ENCODE measurements around the gene ATAD3B. TPM values are rescaled to one million over a fixed set of nuclear protein-coding genes. Genes with fewer than 3 reads are reported as not detected.
"Not testable (repeated sequence)": the region's sequence is repeated elsewhere in the genome, so short reads cannot be mapped to it uniquely, and the experiment has no call there.

ATAD3B gene
- total RNA-seq, 4 donors from 2014 or later = 3.5 to 7.1 (median 5.9) TPM

DNA sequence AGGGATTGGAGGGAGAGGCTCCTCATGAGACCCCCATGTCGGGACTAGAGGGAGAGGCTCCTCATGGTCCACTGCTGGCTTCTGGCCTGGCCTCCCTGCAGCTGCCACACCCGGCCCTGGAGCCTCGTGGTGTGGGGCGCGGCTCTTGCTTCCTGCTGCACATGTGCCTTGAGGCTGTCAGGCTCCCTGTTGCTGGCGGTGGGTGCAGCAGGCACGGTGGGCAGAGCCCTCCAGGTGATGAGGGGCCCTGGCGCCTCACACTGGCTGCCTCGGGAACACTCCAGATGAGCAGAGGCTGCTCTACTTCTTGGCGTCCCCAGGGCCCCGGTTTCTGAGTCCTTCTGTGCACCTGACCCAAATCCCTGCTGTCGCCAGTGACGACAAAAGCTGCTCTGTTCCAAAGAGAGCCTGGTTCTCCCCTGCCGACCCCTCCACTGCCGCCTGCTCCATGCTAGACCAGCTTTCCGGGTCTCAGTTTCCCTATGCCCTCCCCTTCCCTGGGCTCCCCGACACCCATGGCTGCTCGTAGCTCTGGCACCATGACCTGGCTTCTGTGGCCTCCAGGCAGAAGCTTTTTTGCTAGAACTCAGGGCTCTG is 9.7 kb upstream of the ATAD3B start:
- TF ChIP-seq, protein P1, sequence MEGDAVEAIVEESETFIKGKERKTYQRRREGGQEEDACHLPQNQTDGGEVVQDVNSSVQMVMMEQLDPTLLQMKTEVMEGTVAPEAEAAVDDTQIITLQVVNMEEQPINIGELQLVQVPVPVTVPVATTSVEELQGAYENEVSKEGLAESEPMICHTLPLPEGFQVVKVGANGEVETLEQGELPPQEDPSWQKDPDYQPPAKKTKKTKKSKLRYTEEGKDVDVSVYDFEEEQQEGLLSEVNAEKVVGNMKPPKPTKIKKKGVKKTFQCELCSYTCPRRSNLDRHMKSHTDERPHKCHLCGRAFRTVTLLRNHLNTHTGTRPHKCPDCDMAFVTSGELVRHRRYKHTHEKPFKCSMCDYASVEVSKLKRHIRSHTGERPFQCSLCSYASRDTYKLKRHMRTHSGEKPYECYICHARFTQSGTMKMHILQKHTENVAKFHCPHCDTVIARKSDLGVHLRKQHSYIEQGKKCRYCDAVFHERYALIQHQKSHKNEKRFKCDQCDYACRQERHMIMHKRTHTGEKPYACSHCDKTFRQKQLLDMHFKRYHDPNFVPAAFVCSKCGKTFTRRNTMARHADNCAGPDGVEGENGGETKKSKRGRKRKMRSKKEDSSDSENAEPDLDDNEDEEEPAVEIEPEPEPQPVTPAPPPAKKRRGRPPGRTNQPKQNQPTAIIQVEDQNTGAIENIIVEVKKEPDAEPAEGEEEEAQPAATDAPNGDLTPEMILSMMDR (IDR thresholded peaks at IDR 0.05 in 4 of 5, conservative IDR thresholded peaks at IDR 0.05 in 1 of 5) = no peak
- TF ChIP-seq POLR2A (IDR thresholded peaks at IDR 0.05) = no peak
- Histone ChIP-seq H3K9me3 (no peaks in the 10 kb centered on the region), H3K27me3 (no peaks in the 10 kb centered on the region), H3K36me3 (no peaks in the 10 kb centered on the region), H3K4me3 (no peak overlapping the region), H3K4me1 (no peaks in the 10 kb centered on the region), H3K27ac (no peak overlapping the region)
- intact Hi-C loops (cut with DNase I; ENCODE audit: low total_unique reads) = no loop called here
- no peak for DNase-seq
- in situ Hi-C loops (cut with MboI; ENCODE audit: low sequenced_read_pairs in 4 of 4) = no loop called here
- no peak for ATAC-seq

DNA sequence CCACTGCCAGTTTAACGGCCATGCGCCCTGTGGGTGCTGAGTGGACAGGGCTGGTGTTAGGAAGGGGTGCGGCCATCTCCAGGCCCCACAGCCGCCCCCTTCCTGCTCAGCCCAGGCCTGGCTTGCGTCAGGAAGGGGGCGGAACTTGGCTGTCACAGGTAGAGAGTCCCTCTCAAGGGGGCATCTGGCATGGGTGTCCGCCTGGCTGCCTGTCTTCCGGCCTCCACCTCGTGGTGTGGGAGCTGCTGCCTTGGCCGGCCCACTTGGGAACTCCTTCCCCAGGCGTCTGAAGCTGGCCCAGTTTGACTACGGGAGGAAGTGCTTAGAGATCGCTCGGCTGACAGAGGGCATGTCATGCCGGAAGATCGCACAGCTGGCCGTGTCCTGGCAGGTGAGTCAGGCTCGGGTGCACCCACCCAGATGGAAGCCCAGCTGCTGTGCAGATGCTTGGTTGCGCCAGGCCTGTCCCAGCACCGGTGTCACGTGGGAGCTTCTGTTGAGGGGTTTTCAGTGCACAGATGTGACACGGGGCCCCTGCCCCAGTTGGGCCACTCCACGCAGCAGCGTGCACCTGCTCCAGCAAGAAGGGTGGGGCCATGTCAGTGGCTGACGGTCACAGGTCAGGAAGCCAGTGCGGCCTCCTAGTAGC is 9.1 kb upstream of the ATAD3B start:
- Histone ChIP-seq H3K36me3 (no peaks in the 10 kb centered on the region), H3K27ac (no peak overlapping the region), H3K27me3 (no peaks in the 10 kb centered on the region), H3K9me3 (no peaks in the 10 kb centered on the region), H3K4me3 (no peak overlapping the region), H3K4me1 (no peaks in the 10 kb centered on the region)
- no peak for DNase-seq
- in situ Hi-C loops (cut with MboI; ENCODE audit: low sequenced_read_pairs in 4 of 4) (no loop called here), intact Hi-C loops (cut with DNase I; ENCODE audit: low total_unique reads) (no loop called here)
- ATAC-seq = no peak
- TF ChIP-seq POLR2A (IDR thresholded peaks at IDR 0.05) = no peak
- TF ChIP-seq, protein P1 (IDR thresholded peaks at IDR 0.05 in 4 of 5, conservative IDR thresholded peaks at IDR 0.05 in 1 of 5) = no peak

DNA sequence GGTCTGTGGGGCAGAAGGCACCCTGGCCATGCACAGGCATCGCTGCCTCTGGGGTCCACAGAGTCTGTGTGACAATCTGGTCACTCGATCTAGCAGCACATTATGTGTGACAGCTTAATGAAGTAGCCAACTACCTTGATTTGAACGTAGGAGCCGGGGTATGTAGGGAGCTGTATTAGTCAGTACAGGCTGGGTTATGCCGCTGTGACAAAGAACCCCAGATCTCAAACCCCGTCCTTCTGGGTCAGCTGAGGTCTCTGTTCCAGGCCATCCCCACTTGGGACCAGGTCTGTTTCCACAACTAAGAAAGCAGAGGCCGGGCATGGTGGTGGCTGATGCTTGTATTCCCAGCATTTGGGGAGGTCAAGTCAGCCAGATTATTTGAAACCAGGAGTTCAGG is 8.3 kb upstream of the ATAD3B start:
- Histone ChIP-seq H3K9me3 (no peaks in the 10 kb centered on the region), H3K27ac (no peak overlapping the region), H3K4me1 (no peaks in the 10 kb centered on the region), H3K36me3 (no peaks in the 10 kb centered on the region), H3K4me3 (no peak overlapping the region), H3K27me3 (no peaks in the 10 kb centered on the region)
- ATAC-seq = no peak
- no peak for DNase-seq
- no peak for TF ChIP-seq POLR2A (IDR thresholded peaks at IDR 0.05)
- TF ChIP-seq, protein P1 (IDR thresholded peaks at IDR 0.05 in 4 of 5, conservative IDR thresholded peaks at IDR 0.05 in 1 of 5) = no peak
- in situ Hi-C loops (cut with MboI; ENCODE audit: low sequenced_read_pairs in 4 of 4) (no loop called here), intact Hi-C loops (cut with DNase I; ENCODE audit: low total_unique reads) (no loop called here)

DNA sequence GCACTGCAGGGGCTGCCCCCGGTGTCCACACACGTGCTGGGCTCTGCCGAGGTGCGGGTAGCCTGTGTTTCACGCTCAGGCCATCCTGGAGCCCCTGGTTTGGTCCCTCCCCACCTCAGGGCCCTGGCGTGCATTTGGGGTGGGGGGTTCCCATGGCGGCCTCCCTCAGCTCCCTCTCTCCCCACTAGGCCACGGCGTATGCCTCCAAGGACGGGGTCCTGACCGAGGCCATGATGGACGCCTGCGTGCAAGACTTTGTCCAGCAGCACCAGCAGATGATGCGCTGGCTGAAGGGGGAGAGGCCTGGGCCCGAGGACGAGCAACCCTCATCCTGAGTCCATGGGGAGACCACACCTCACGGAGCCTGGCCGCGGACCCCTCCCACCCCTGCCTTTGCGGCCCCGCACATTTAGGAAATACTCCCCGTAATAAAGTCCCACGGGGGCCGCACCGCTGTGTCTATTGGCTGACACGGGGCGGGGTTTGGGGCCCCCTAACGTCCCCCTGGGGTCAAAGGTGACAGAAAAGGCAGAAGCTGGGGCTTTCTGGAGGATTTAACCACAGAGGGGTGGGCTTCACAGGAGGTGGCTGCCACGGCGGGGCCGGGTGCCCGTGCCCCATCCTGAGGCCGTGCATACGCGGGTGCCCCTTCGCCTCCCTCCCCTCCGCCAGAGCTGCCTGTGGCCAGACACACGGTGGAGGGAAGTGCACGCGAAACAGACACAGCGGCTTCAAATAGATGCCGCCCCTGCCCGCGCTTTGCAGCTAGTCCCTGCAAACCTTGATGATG is 3.2 kb upstream of the ATAD3B start:
- H3K36me3 ChIP-seq; in situ Hi-C loops (cut with MboI; ENCODE audit: low sequenced_read_pairs in 4 of 4); intact Hi-C loops (cut with DNase I; ENCODE audit: low total_unique reads); H3K27ac ChIP-seq; H3K27me3 ChIP-seq; ATAC-seq; H3K4me3 ChIP-seq; H3K9me3 ChIP-seq; DNase-seq: not testable (repeated sequence)
- peaks cover 9 to 20% of the 10 kb centered on the region in 2 donors for H3K4me1 ChIP-seq
